Measurements from ENCODE around the gene CALN1. TPM values are rescaled to one million over a fixed set of nuclear protein-coding genes. Genes with fewer than 3 reads are reported as not detected.

CALN1 gene
- polyA plus RNA-seq, 1 donor from 2014 or later: 7.8 TPM

DNA sequence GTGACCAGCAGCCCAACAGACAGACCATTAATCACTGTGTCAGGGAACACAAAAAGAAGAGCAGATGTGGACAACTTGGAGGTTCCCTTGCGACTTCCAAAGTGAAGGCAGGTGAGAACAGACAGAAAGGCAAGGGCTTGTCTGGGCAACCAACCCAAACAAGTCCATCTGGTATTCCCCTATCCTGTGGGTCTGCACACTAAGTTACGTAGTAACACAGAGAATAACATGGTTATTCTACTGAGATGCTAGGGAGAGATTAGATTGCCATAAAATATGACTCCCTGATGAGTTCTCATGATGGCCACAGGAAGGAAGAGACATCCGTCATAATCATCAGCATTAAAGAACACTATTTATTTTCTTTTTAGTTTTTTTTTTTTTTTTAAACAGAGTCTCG is 252.2 kb downstream of the CALN1 start:
- no peaks in the 10 kb centered on the region for H3K27me3 ChIP-seq (ENCODE audit: insufficient read depth, low read depth, low read length)
- no peaks in the 10 kb centered on the region for H3K9me2 ChIP-seq (ENCODE audit: insufficient read depth, low read length)
- no peaks in the 10 kb centered on the region for H3F3A ChIP-seq (ENCODE audit: insufficient read depth, low read length, poor library complexity, severe bottlenecking)
- no peak overlapping the region for H3K9ac ChIP-seq (ENCODE audit: low read length)
- no peak for TF ChIP-seq SMC3 (conservative IDR thresholded peaks at IDR 0.05; ENCODE audit: poor library complexity)
- TF ChIP-seq EZH2 (IDR thresholded peaks at IDR 0.05; ENCODE audit: borderline replicate concordance, insufficient read depth, low read length, poor library complexity, severe bottlenecking): no peak
- TF ChIP-seq REST (IDR thresholded peaks at IDR 0.05; ENCODE audit: borderline replicate concordance): no peak
- TF ChIP-seq TAF1 (IDR thresholded peaks at IDR 0.05; ENCODE audit: low read depth): no peak
- TF ChIP-seq RAD21 (conservative IDR thresholded peaks at IDR 0.05): no peak
- no peak for TF ChIP-seq EP300 (conservative IDR thresholded peaks at IDR 0.05; ENCODE audit: poor library complexity, severe bottlenecking)
- TF ChIP-seq POLR2AphosphoS5 (IDR thresholded peaks at IDR 0.05): no peak
- TF ChIP-seq MXI1 (conservative IDR thresholded peaks at IDR 0.05; ENCODE audit: poor library complexity, severe bottlenecking): no peak
- TF ChIP-seq CTCF (IDR thresholded peaks at IDR 0.05; ENCODE audit: poor library complexity, severe bottlenecking): no peak
- no peak overlapping the region for H3K4me3 ChIP-seq (ENCODE audit: low read length)
- H3K27ac ChIP-seq (ENCODE audit: low read length): no peak overlapping the region
- H3K79me2 ChIP-seq (replicated peaks; ENCODE audit: insufficient read depth, low read length): no peaks in the 10 kb centered on the region
- H2AFZ ChIP-seq (ENCODE audit: low read depth, low read length): no peak overlapping the region
- no peaks in the 10 kb centered on the region for H3K9me3 ChIP-seq (ENCODE audit: low read length)
- no peak overlapping the region for H3K4me2 ChIP-seq (ENCODE audit: low read length)
- no peaks in the 10 kb centered on the region for H4K20me1 ChIP-seq (ENCODE audit: insufficient read depth)
- no peaks in the 10 kb centered on the region for H3K36me3 ChIP-seq (ENCODE audit: insufficient read depth, low read length)

DNA sequence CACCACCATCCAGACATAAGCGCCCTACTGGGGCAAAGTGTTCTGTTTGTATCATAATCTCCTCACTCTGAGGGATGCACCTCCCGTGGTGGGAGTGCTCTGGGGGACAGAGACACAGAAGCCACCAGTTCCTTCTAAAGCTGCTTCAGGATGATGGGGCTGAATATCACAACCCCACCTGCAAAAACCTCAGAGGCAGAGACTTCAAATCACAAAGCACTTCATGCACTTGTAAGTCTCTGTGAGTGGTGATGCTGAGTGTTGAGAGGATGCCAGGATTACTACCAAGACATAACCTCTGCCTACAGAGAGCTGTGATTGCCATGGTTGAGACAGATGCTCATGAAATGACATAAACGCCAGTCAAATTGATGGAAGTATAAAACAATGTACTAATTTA is 255.5 kb downstream of the CALN1 start:
- H3K4me3 ChIP-seq (ENCODE audit: low read length): no peak overlapping the region
- TF ChIP-seq REST (IDR thresholded peaks at IDR 0.05; ENCODE audit: borderline replicate concordance): no peak
- peak; percentile 54 for TF ChIP-seq EP300 (conservative IDR thresholded peaks at IDR 0.05; ENCODE audit: poor library complexity, severe bottlenecking)
- H2AFZ ChIP-seq (ENCODE audit: low read depth, low read length): no peak overlapping the region
- no peak overlapping the region for H3K4me2 ChIP-seq (ENCODE audit: low read length)
- H3K27me3 ChIP-seq (ENCODE audit: insufficient read depth, low read depth, low read length): no peaks in the 10 kb centered on the region
- no peaks in the 10 kb centered on the region for H4K20me1 ChIP-seq (ENCODE audit: insufficient read depth)
- no peaks in the 10 kb centered on the region for H3K79me2 ChIP-seq (replicated peaks; ENCODE audit: insufficient read depth, low read length)
- no peaks in the 10 kb centered on the region for H3K36me3 ChIP-seq (ENCODE audit: insufficient read depth, low read length)
- H3F3A ChIP-seq (ENCODE audit: insufficient read depth, low read length, poor library complexity, severe bottlenecking): no peaks in the 10 kb centered on the region
- no peaks in the 10 kb centered on the region for H3K9me3 ChIP-seq (ENCODE audit: low read length)
- H3K9ac ChIP-seq (ENCODE audit: low read length): no peak overlapping the region
- H3K9me2 ChIP-seq (ENCODE audit: insufficient read depth, low read length): no peaks in the 10 kb centered on the region
- no peak overlapping the region for H3K27ac ChIP-seq (ENCODE audit: low read length)

Measured in neural cell (in vitro differentiated cells).